SIG-M5 (cell line): Measurements from ENCODE around the gene TMEM52.

ENCODE experiments used
- DNase-seq: peaks from one replicate; lab custom pipeline; 2025; lab: John Stamatoyannopoulos, UW

The TMEM52 gene

DNA sequence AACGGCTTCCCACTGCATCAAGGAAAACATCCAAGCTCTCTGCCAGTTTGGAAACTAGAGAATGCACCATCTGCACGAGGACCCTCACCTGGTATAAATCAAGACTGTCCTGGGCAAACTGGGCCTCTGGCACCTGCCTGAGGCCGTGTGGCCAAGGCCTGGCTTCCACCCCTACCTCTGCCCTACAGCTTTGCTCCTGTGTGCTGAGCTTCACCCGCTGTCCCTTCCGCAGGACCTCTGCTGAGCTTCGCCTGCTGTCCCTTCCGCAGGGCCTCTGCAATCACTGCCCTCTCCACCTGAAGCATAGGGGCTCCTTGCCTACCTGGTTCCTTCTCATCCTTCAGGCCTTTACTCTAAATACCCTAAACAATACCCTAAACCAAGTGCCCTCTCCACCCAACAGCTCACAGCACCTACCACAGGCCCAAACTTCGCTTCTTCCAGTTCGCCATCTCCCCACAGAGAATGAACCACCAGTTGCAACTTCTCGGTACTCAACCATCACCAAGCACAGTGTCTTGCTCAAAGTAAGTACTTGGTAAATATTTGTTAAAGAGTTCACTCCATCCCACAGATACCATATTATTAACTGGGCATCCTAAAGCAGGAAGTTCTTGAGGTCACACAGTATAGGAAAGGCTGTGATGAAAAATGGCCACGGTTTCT is 46.6 kb downstream of the TMEM52 start:
- DNase-seq = no peak

DNA sequence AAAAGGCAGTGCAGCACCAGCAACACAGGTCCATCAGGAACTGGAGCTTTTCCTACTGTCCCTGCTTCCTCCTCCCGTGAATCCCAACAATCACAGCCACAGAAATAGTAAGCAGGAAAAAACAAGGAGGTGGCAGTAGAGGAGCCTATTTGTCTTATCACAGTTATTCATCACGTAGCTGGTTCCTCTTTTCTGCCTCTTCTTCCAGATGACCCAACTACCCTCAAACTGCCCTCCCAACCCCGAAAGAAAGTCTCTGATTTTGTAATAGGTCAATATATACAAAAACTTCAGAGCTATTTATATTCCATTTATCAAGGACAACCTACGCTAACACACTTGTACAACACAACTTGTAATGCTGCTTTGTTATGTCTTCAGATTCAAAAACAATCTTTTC is 49.6 kb downstream of the TMEM52 start:
- no peak for DNase-seq
